ENCODE results near the gene NHLH2. TPM values are rescaled to one million over a fixed set of nuclear protein-coding genes. Genes with fewer than 3 reads are reported as not detected.

NHLH2 gene
- total and polyA plus RNA-seq, 2 donors, result 0.05 to 0.14 TPM

GRCh38 chr1:115842948-115843347, 2.0 kb upstream of the NHLH2 start:
- Histone ChIP-seq H3K27ac (ENCODE audit: low read depth in 1 of 2, low read length in 1 of 2) (no peak overlapping the region), H3K27me3 (ENCODE audit: control insufficient read depth in 2 of 2, insufficient read depth in 1 of 2, low read length in 1 of 2) (peaks cover 37 to 55% of the 10 kb centered on the region in 2 donors), H3K9me3 (ENCODE audit: control insufficient read depth in 2 of 2, insufficient read depth in 1 of 2, low read length in 1 of 2) (peaks cover 0 to 3% of the 10 kb centered on the region in 2 donors), H3K4me1 (ENCODE audit: control insufficient read depth in 2 of 2, insufficient read depth in 2 of 2, low read length in 2 of 2) (peaks cover 0 to 9% of the 10 kb centered on the region in 2 donors), H3K4me3 (ENCODE audit: low read length in 2 of 2) (no peak overlapping the region), H3K36me3 (ENCODE audit: control insufficient read depth in 2 of 2, insufficient read depth in 2 of 2, low read length in 1 of 2) (no peaks in the 10 kb centered on the region)
- WGBS, result 95% methylated on average over 1 of the region's 1 CpG
- DNase-seq (ENCODE audit: low read depth in 6 of 9, low spot score in 9 of 9), result no peak

- H3K4me3 ChIP-seq (ENCODE audit: low read length in 2 of 2), result no peak overlapping the region
- H3K36me3 ChIP-seq (ENCODE audit: control insufficient read depth in 2 of 2, insufficient read depth in 2 of 2, low read length in 1 of 2), result no peaks in the 10 kb centered on the region
- peaks cover 0 to 5% of the 10 kb centered on the region in 2 donors for H3K9me3 ChIP-seq (ENCODE audit: control insufficient read depth in 2 of 2, insufficient read depth in 1 of 2, low read length in 1 of 2)
- no peak for DNase-seq (ENCODE audit: low read depth in 6 of 9, low spot score in 9 of 9)
- H3K27me3 ChIP-seq (ENCODE audit: control insufficient read depth in 2 of 2, insufficient read depth in 1 of 2, low read length in 1 of 2), result peaks cover 54 to 84% of the 10 kb centered on the region in 2 donors
- no peak overlapping the region for H3K27ac ChIP-seq (ENCODE audit: low read depth in 1 of 2, low read length in 1 of 2)
- peaks cover 0 to 9% of the 10 kb centered on the region in 2 donors for H3K4me1 ChIP-seq (ENCODE audit: control insufficient read depth in 2 of 2, insufficient read depth in 2 of 2, low read length in 2 of 2)
- WGBS, result 6% methylated on average over 23 of the region's 23 CpGs
Measured at GRCh38 chr1:115839679-115840237, 1.2 kb downstream of the NHLH2 start.

- WGBS, result 2% methylated on average over 49 of the region's 49 CpGs
- H3K9me3 ChIP-seq (ENCODE audit: control insufficient read depth in 2 of 2, insufficient read depth in 1 of 2, low read length in 1 of 2), result peaks cover 0 to 5% of the 10 kb centered on the region in 2 donors
- H3K36me3 ChIP-seq (ENCODE audit: control insufficient read depth in 2 of 2, insufficient read depth in 2 of 2, low read length in 1 of 2), result no peaks in the 10 kb centered on the region
- no peak for DNase-seq (ENCODE audit: low read depth in 6 of 9, low spot score in 9 of 9)
- H3K27me3 ChIP-seq (ENCODE audit: control insufficient read depth in 2 of 2, insufficient read depth in 1 of 2, low read length in 1 of 2), result peaks cover 56 to 89% of the 10 kb centered on the region in 2 donors
- no peak overlapping the region for H3K4me3 ChIP-seq (ENCODE audit: low read length in 2 of 2)
- peaks cover 0 to 9% of the 10 kb centered on the region in 2 donors for H3K4me1 ChIP-seq (ENCODE audit: control insufficient read depth in 2 of 2, insufficient read depth in 2 of 2, low read length in 2 of 2)
- H3K27ac ChIP-seq (ENCODE audit: low read depth in 1 of 2, low read length in 1 of 2), result no peak overlapping the region
Measured at GRCh38 chr1:115839029-115839678, 1.8 kb downstream of the NHLH2 start.

- Histone ChIP-seq H3K4me3 (ENCODE audit: low read length in 2 of 2) (no peak overlapping the region), H3K36me3 (ENCODE audit: control insufficient read depth in 2 of 2, insufficient read depth in 2 of 2, low read length in 1 of 2) (no peaks in the 10 kb centered on the region), H3K27me3 (ENCODE audit: control insufficient read depth in 2 of 2, insufficient read depth in 1 of 2, low read length in 1 of 2) (peaks cover 60 to 92% of the 10 kb centered on the region in 2 donors), H3K27ac (ENCODE audit: low read depth in 1 of 2, low read length in 1 of 2) (no peak overlapping the region), H3K9me3 (ENCODE audit: control insufficient read depth in 2 of 2, insufficient read depth in 1 of 2, low read length in 1 of 2) (peaks cover 0 to 5% of the 10 kb centered on the region in 2 donors), H3K4me1 (ENCODE audit: control insufficient read depth in 2 of 2, insufficient read depth in 2 of 2, low read length in 2 of 2) (peaks cover 0 to 9% of the 10 kb centered on the region in 2 donors)
- DNase-seq (ENCODE audit: low read depth in 6 of 9, low spot score in 9 of 9), result no peak
- WGBS, result 2% methylated on average over 67 of the region's 67 CpGs
Measured at GRCh38 chr1:115838431-115839028, 2.4 kb downstream of the NHLH2 start.

GRCh38 chr1:115837740-115838421, 3.0 kb downstream of the NHLH2 start:
- DNase-seq (ENCODE audit: low read depth in 6 of 9, low spot score in 9 of 9), result no peak
- Histone ChIP-seq H3K4me1 (ENCODE audit: control insufficient read depth in 2 of 2, insufficient read depth in 2 of 2, low read length in 2 of 2) (peaks cover 0 to 9% of the 10 kb centered on the region in 2 donors), H3K36me3 (ENCODE audit: control insufficient read depth in 2 of 2, insufficient read depth in 2 of 2, low read length in 1 of 2) (no peaks in the 10 kb centered on the region), H3K9me3 (ENCODE audit: control insufficient read depth in 2 of 2, insufficient read depth in 1 of 2, low read length in 1 of 2) (peaks cover 0 to 3% of the 10 kb centered on the region in 2 donors), H3K27me3 (ENCODE audit: control insufficient read depth in 2 of 2, insufficient read depth in 1 of 2, low read length in 1 of 2) (peaks cover 58 to 93% of the 10 kb centered on the region in 2 donors), H3K4me3 (ENCODE audit: low read length in 2 of 2) (no peak overlapping the region), H3K27ac (ENCODE audit: low read depth in 1 of 2, low read length in 1 of 2) (no peak overlapping the region)
- 4% methylated on average over 80 of the region's 80 CpGs for WGBS

- WGBS, result 43% methylated on average over 4 of the region's 4 CpGs
- H3K27me3 ChIP-seq (ENCODE audit: control insufficient read depth in 2 of 2, insufficient read depth in 1 of 2, low read length in 1 of 2), result peaks cover 53 to 88% of the 10 kb centered on the region in 2 donors
- no peak overlapping the region for H3K27ac ChIP-seq (ENCODE audit: low read depth in 1 of 2, low read length in 1 of 2)
- no peak overlapping the region for H3K4me3 ChIP-seq (ENCODE audit: low read length in 2 of 2)
- H3K36me3 ChIP-seq (ENCODE audit: control insufficient read depth in 2 of 2, insufficient read depth in 2 of 2, low read length in 1 of 2), result no peaks in the 10 kb centered on the region
- H3K9me3 ChIP-seq (ENCODE audit: control insufficient read depth in 2 of 2, insufficient read depth in 1 of 2, low read length in 1 of 2), result peaks cover 0 to 2% of the 10 kb centered on the region in 2 donors
- DNase-seq (ENCODE audit: low read depth in 6 of 9, low spot score in 9 of 9), result no peak
- peaks cover 0 to 9% of the 10 kb centered on the region in 2 donors for H3K4me1 ChIP-seq (ENCODE audit: control insufficient read depth in 2 of 2, insufficient read depth in 2 of 2, low read length in 2 of 2)
Measured at GRCh38 chr1:115837341-115837739, 3.6 kb downstream of the NHLH2 start.

GRCh38 chr1:115833856-115834255, 7.1 kb downstream of the NHLH2 start:
- DNase-seq (ENCODE audit: low read depth in 6 of 9, low spot score in 9 of 9), result no peak
- H3K4me1 ChIP-seq (ENCODE audit: control insufficient read depth in 2 of 2, insufficient read depth in 2 of 2, low read length in 2 of 2), result peaks cover 0 to 3% of the 10 kb centered on the region in 2 donors
- no peak overlapping the region for H3K4me3 ChIP-seq (ENCODE audit: low read length in 2 of 2)
- H3K27me3 ChIP-seq (ENCODE audit: control insufficient read depth in 2 of 2, insufficient read depth in 1 of 2, low read length in 1 of 2), result peaks cover 40 to 67% of the 10 kb centered on the region in 2 donors
- H3K9me3 ChIP-seq (ENCODE audit: control insufficient read depth in 2 of 2, insufficient read depth in 1 of 2, low read length in 1 of 2), result peaks cover 0 to 2% of the 10 kb centered on the region in 2 donors
- 96% methylated on average over 5 of the region's 5 CpGs for WGBS
- no peaks in the 10 kb centered on the region for H3K36me3 ChIP-seq (ENCODE audit: control insufficient read depth in 2 of 2, insufficient read depth in 2 of 2, low read length in 1 of 2)
- no peak overlapping the region for H3K27ac ChIP-seq (ENCODE audit: low read depth in 1 of 2, low read length in 1 of 2)

- no peaks in the 10 kb centered on the region for H3K9me3 ChIP-seq (ENCODE audit: control insufficient read depth in 2 of 2, insufficient read depth in 1 of 2, low read length in 1 of 2)
- no peak overlapping the region for H3K4me3 ChIP-seq (ENCODE audit: low read length in 2 of 2)
- H3K36me3 ChIP-seq (ENCODE audit: control insufficient read depth in 2 of 2, insufficient read depth in 2 of 2, low read length in 1 of 2), result no peaks in the 10 kb centered on the region
- H3K4me1 ChIP-seq (ENCODE audit: control insufficient read depth in 2 of 2, insufficient read depth in 2 of 2, low read length in 2 of 2), result peaks cover 0 to 5% of the 10 kb centered on the region in 2 donors
- peaks cover 39 to 66% of the 10 kb centered on the region in 2 donors for H3K27me3 ChIP-seq (ENCODE audit: control insufficient read depth in 2 of 2, insufficient read depth in 1 of 2, low read length in 1 of 2)
- no peak for DNase-seq (ENCODE audit: low read depth in 6 of 9, low spot score in 9 of 9)
- H3K27ac ChIP-seq (ENCODE audit: low read depth in 1 of 2, low read length in 1 of 2), result no peak overlapping the region
- WGBS, result 80% methylated on average over 8 of the region's 8 CpGs
Measured at GRCh38 chr1:115832651-115833050, 8.3 kb downstream of the NHLH2 start.

- Histone ChIP-seq H3K9me3 (ENCODE audit: control insufficient read depth in 2 of 2, insufficient read depth in 1 of 2, low read length in 1 of 2) (no peaks in the 10 kb centered on the region), H3K27ac (ENCODE audit: low read depth in 1 of 2, low read length in 1 of 2) (no peak overlapping the region), H3K4me1 (ENCODE audit: control insufficient read depth in 2 of 2, insufficient read depth in 2 of 2, low read length in 2 of 2) (peaks cover 0 to 5% of the 10 kb centered on the region in 2 donors), H3K36me3 (ENCODE audit: control insufficient read depth in 2 of 2, insufficient read depth in 2 of 2, low read length in 1 of 2) (no peaks in the 10 kb centered on the region), H3K27me3 (ENCODE audit: control insufficient read depth in 2 of 2, insufficient read depth in 1 of 2, low read length in 1 of 2) (peaks cover 39 to 66% of the 10 kb centered on the region in 2 donors), H3K4me3 (ENCODE audit: low read length in 2 of 2) (no peak overlapping the region)
- DNase-seq (ENCODE audit: low read depth in 6 of 9, low spot score in 9 of 9), result no peak
- 97% methylated on average over 3 of the region's 3 CpGs for WGBS
Measured at GRCh38 chr1:115830963-115831362, 10.0 kb downstream of the NHLH2 start.

Data from thymus (tissue), 11 donors.